Activated T-cell treated with anti-CD3 and anti-CD28 coated beads, Interleukin-2, amount 50 U/mL, for 4 hours (primary cell): Measurements from ENCODE around the gene CD58. TPM values are rescaled to one million over a fixed set of nuclear protein-coding genes. Genes with fewer than 3 reads are reported as not detected.
A peak's percentile ranks its signal among the peaks of the same experiment; 100 is the strongest.

Experiments
- ATAC-seq, 2 donors: fragments of 200-7000 bp; cut with Tn5 transposase; one replicate each; pipeline ENCODE4 v1.10.0; 2021
- DNase-seq: peaks from one replicate; pipeline ENCODE4 v3.0.0-alpha.2; 2020
- H3K27me3 Mint-ChIP-seq: one replicate; pipeline ENCODE4 v1.8.0; 2021; ENCODE audit warnings: low read depth, mixed read lengths
- H3K36me3 Mint-ChIP-seq: one replicate; pipeline ENCODE4 v1.8.0; 2022; ENCODE audit warnings: mixed read lengths; ENCODE audit not compliant: insufficient read depth
- H3K4me1 Mint-ChIP-seq: one replicate; pipeline ENCODE4 v1.8.0; 2021; ENCODE audit warnings: low read depth, mixed read lengths
- H3K4me3 Mint-ChIP-seq: one replicate; pipeline ENCODE4 v1.8.0; 2021; ENCODE audit warnings: mild to moderate bottlenecking, moderate library complexity, mixed read lengths
- H3K9me3 Mint-ChIP-seq: one replicate; pipeline ENCODE4 v1.8.0; 2021; ENCODE audit warnings: mixed read lengths
- total RNA-seq, 3 donors: library from RNA; stranded (reverse); gene quantifications; one replicate each; pipeline ENCODE4 v1.2.1, GENCODE V29; 2021

CD58 gene
- total RNA-seq, 3 donors from 2014 or later, result 8.6 to 15.0 (median 9.4) TPM

- Mint-ChIP-seq H3K36me3 (peaks cover 42% of the 10 kb centered on the region), H3K4me3 (no peak overlapping the region), H3K9me3 (peaks cover 3% of the 10 kb centered on the region), H3K4me1 (peaks cover 9% of the 10 kb centered on the region), H3K27me3 (no peaks in the 10 kb centered on the region)
- no peak for ATAC-seq
- DNase-seq, result no peak
Measured at GRCh38 chr1:116531917-116532316, 38.9 kb downstream of the CD58 start.

- ATAC-seq, result no peak
- no peaks in the 10 kb centered on the region for H3K27me3 Mint-ChIP-seq
- peaks cover 5% of the 10 kb centered on the region for H3K4me1 Mint-ChIP-seq
- no peak for DNase-seq
- H3K36me3 Mint-ChIP-seq, result peaks cover 47% of the 10 kb centered on the region
- H3K9me3 Mint-ChIP-seq, result peaks cover 15% of the 10 kb centered on the region
- no peak overlapping the region for H3K4me3 Mint-ChIP-seq
Measured at GRCh38 chr1:116529681-116530080, 41.1 kb downstream of the CD58 start.

DNA sequence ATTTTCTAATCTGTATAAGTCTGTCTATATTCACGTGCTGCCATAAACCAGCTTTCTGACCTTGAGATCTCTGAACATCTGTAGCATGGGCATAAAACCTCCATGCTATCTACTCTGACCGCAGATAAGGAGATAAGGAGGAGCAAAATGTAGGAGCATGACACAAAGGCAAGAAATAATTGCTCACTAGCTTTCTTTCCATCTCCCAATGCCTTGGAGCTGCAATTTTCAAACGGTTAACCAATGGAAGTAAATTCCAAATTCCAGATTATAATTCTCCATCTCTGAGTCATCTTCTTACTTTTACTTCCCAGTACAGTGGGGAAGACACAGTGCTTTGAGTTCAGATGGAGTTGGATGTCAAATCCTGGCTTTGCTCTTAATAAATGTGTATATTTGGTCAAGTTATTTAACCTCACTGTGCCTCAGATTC is 41.6 kb downstream of the CD58 start:
- Mint-ChIP-seq H3K4me3 (no peak overlapping the region), H3K4me1 (peaks cover 5% of the 10 kb centered on the region), H3K9me3 (peaks cover 15% of the 10 kb centered on the region), H3K27me3 (no peaks in the 10 kb centered on the region), H3K36me3 (peaks cover 47% of the 10 kb centered on the region)
- ATAC-seq (no peak), DNase-seq (no peak)

- H3K4me1 Mint-ChIP-seq, result peaks cover 5% of the 10 kb centered on the region
- no peak for ATAC-seq
- peaks cover 40% of the 10 kb centered on the region for H3K36me3 Mint-ChIP-seq
- no peak for DNase-seq
- H3K27me3 Mint-ChIP-seq, result no peaks in the 10 kb centered on the region
- no peak overlapping the region for H3K4me3 Mint-ChIP-seq
- H3K9me3 Mint-ChIP-seq, result peaks cover 15% of the 10 kb centered on the region
Measured at GRCh38 chr1:116528329-116529083, 42.3 kb downstream of the CD58 start.

GRCh38 chr1:116525440-116525839 is 45.4 kb downstream of the CD58 start:
- no peaks in the 10 kb centered on the region for H3K27me3 Mint-ChIP-seq
- H3K4me1 Mint-ChIP-seq, result no peaks in the 10 kb centered on the region

GRCh38 chr1:116521186-116521585 is 49.6 kb downstream of the CD58 start:
- Mint-ChIP-seq H3K4me1 (peaks cover 15% of the 10 kb centered on the region), H3K4me3 (no peak overlapping the region), H3K9me3 (peaks cover 6% of the 10 kb centered on the region), H3K27me3 (no peaks in the 10 kb centered on the region), H3K36me3 (peaks cover 20% of the 10 kb centered on the region)
- ATAC-seq (no peak), DNase-seq (no peak)

More at GRCh38 chr1:116525440-116525839, 45.4 kb downstream of the CD58 start:
- Mint-ChIP-seq H3K4me3 (no peak overlapping the region), H3K9me3 (peaks cover 15% of the 10 kb centered on the region), H3K36me3 (peaks cover 39% of the 10 kb centered on the region)
- no peak for DNase-seq
- no peak for ATAC-seq

DNA sequence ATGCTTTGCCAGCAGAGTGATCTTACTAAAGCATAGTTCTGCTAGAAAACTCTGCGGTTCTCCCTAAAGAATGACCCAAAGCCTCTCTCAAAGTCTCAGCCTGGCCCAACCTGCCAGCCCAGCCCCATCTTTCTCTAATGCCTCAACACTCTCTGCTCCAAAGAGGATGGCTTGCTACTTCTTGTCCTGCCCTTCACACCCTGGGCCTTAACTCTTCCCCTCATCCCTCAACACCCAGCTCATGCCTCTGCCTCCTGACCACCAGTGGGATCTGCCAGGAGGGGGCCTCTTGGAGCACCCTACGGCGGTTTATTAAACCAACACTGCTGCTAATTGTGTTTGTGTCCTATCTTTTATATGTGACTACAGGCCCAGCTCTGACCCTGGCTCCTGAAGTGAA is 52.4 kb downstream of the CD58 start:
- Mint-ChIP-seq H3K4me1 (peaks cover 39% of the 10 kb centered on the region), H3K27me3 (no peaks in the 10 kb centered on the region), H3K4me3 (no peak overlapping the region), H3K36me3 (peaks cover 13% of the 10 kb centered on the region), H3K9me3 (no peaks in the 10 kb centered on the region)
- DNase-seq (no peak), ATAC-seq (no peak)

DNA sequence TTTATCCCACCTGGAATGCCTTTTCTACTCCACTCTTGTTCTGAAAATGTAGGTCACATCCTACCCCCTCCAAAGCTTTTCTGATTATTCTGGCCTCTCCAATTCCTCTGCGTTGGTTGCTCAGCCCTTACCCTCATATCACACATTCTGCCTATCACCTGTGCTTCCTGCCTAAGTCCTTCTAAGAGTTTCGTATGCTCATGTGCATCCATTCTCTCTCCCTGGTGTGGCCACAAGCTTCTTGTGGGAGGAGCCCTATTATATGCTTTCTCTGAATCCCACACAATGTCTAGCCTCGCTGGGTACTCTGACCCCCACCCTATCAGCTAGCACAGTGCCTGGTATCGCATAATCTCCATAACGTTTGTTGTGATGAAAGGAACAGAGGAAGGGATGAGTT is 54.2 kb downstream of the CD58 start:
- H3K36me3 Mint-ChIP-seq, result peaks cover 19% of the 10 kb centered on the region
- no peaks in the 10 kb centered on the region for H3K27me3 Mint-ChIP-seq
- DNase-seq, result no peak
- H3K4me3 Mint-ChIP-seq, result peak overlapping the region; percentile 2
- H3K4me1 Mint-ChIP-seq, result peaks cover 51% of the 10 kb centered on the region
- no peak for ATAC-seq
- H3K9me3 Mint-ChIP-seq, result no peaks in the 10 kb centered on the region

DNA sequence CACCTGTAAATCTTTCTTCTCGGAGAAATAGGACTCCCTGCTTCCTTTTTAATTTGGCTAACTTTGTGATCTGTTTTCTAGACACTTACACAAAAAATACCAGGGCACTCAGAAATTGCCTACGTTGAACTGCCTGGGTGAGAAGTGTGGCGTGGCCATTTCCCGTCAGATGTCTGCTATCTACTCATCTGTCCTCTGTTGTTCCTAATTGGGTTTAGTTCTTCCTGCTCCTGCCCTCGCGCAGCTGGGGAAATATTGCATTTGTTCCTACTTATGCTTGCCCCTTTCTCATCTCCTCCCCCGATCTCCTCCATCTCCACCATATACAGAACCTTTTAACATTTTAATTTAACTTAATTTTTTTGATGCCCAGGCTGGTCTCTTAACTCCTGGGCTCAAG is 55.1 kb downstream of the CD58 start:
- DNase-seq (no peak), ATAC-seq (no peak)
- peaks cover 15% of the 10 kb centered on the region for H3K36me3 Mint-ChIP-seq
- H3K9me3 Mint-ChIP-seq, result no peaks in the 10 kb centered on the region
- peak overlapping the region; percentile 42 for H3K4me3 Mint-ChIP-seq
- no peaks in the 10 kb centered on the region for H3K27me3 Mint-ChIP-seq
- H3K4me1 Mint-ChIP-seq, result peaks cover 60% of the 10 kb centered on the region

DNA sequence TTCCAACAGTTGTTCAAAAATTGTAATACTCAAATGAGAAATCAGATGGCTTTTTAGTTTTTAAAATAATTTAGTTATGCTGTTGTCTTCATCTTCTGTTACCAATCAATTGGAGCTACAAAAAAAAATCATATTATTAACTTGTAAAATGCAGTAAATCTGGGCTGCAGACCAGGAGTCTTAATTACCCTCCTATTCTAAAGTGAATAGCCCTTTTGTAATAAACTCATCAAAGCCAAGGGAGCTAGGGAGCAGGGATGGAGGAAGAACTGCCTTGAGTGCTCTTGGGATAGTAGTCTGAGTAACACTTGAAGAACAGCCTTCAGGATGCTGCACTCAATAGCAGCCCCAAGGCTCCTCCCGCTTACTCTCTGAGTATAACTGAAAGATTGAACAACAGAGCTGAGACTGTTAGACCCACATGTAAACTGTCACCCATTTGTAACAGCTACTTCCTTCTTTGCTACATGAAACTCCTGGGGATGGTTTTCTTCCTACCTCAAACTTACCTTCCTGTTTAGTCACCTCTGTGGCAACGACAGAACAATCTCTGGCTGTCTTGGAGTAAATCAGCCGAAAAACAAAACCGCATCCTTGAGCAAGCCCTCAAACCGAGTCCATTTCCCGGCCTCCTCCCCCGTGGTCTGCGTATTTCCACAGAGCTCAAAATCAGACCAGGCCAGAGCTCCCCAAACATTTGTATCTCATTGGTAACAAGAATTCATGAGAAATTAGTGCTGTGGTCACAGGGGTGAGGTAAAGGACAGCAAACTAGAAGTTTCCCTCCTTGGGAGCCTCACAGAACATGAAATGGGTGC is 55.9 kb downstream of the CD58 start:
- peak; percentile 90 to 93 for ATAC-seq
- peak; percentile 39 for DNase-seq
- Mint-ChIP-seq H3K9me3 (no peaks in the 10 kb centered on the region), H3K27me3 (no peaks in the 10 kb centered on the region), H3K4me1 (peaks cover 62% of the 10 kb centered on the region), H3K36me3 (peaks cover 13% of the 10 kb centered on the region), H3K4me3 (peak overlapping the region; percentile 42)

GRCh38 chr1:116513956-116514355 is 56.9 kb downstream of the CD58 start:
- Mint-ChIP-seq H3K27me3 (no peaks in the 10 kb centered on the region), H3K4me1 (peaks cover 69% of the 10 kb centered on the region), H3K4me3 (no peak overlapping the region)

DNA sequence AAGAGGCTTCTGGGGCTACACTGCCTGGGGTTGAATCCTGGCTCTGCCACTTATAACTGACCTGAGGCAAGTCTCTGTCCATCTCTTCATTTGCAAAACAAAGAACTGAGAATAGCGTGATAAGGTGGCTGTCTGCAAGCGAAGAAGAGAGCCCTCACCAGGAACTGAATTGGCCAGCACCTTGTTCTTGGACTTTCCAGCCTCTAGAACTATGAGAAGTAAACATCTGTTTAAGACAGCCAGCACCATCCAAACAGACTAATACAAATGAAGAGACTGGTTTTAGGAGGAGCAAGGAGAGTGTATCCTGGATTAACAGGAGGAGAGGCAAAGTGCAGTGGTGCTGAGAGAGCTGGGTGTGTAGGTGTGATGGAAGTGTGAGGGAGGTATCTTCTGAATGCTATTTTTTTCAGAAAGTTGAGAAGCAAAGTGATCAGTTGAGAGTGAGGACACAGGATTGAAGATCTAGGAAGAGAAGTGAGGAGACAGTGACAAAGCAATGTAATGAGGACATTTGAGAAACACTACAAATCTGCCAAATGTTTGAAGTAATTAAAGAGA is 59.3 kb downstream of the CD58 start:
- Mint-ChIP-seq H3K4me3 (no peak overlapping the region), H3K36me3 (peaks cover 10% of the 10 kb centered on the region), H3K9me3 (no peaks in the 10 kb centered on the region), H3K27me3 (no peaks in the 10 kb centered on the region), H3K4me1 (peaks cover 75% of the 10 kb centered on the region)
- DNase-seq (no peak), ATAC-seq (no peak)

More at GRCh38 chr1:116513956-116514355, 56.9 kb downstream of the CD58 start:
- DNase-seq (no peak), ATAC-seq (no peak)
- H3K36me3 Mint-ChIP-seq, result peaks cover 13% of the 10 kb centered on the region
- no peaks in the 10 kb centered on the region for H3K9me3 Mint-ChIP-seq

DNA sequence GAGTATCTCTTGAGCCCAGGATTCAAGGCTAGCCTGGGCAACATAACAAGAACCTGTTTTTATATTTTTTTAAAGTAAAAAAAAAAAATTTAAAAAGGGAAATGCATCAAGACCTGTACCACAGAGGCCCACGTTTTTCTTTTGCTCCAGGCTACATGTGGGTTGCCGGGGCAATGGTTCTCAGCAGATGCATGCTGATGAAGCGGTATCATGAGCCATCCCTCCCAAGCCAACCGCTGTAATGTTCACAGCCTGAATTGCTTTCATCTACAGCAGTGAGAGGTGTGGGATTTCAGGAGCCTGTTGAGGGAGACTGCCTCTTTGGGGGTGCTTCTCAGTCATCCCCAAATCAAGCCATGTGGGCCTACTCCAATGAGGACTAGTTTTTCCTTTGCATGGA is 60.5 kb downstream of the CD58 start:
- peaks cover 10% of the 10 kb centered on the region for H3K36me3 Mint-ChIP-seq
- ATAC-seq, result no peak
- no peak overlapping the region for H3K4me3 Mint-ChIP-seq
- no peaks in the 10 kb centered on the region for H3K27me3 Mint-ChIP-seq
- peaks cover 74% of the 10 kb centered on the region for H3K4me1 Mint-ChIP-seq
- H3K9me3 Mint-ChIP-seq, result no peaks in the 10 kb centered on the region
- DNase-seq, result no peak
